Peyer's patch (tissue), 4 donors: Measurements from ENCODE around the gene GOLGA8H. TPM values are rescaled to one million over a fixed set of nuclear protein-coding genes. Genes with fewer than 3 reads are reported as not detected.
A peak's percentile ranks its signal among the peaks of the same experiment; 100 is the strongest.
"Not testable (repeated sequence)": the region's sequence is repeated elsewhere in the genome, so short reads cannot be mapped to it uniquely, and the experiment has no call there.

Experiments
- DNase-seq, 3 donors: peaks; one replicate each; pipeline ENCODE4 v3.0.0-alpha.2; 2017 to 2019
- H3K27ac ChIP-seq, 4 donors: fragments of 200-600 bp; sonication (generic); one replicate each; pipeline ENCODE4 v1.5.1; 2016 to 2019
- H3K27me3 ChIP-seq, 2 donors: fragments of 200-600 bp; sonication (generic); one replicate each; pipeline ENCODE4 v1.5.1; 2019
- H3K36me3 ChIP-seq, 3 donors: fragments of 200-600 bp; sonication (generic); one replicate each; pipeline ENCODE4 v1.5.1; 2016 to 2019
- H3K4me1 ChIP-seq, 4 donors: fragments of 200-600 bp; sonication (generic); one replicate each; pipeline ENCODE4 v1.5.1; 2016 to 2019
- H3K4me3 ChIP-seq, 4 donors: fragments of 200-600 bp; sonication (generic); 1 replicate in 3 of 4; 2 replicates in 1 of 4; pipeline ENCODE4 v1.5.1; 2016 to 2019; ENCODE audit warnings: mild to moderate bottlenecking in 1 of 4
- H3K9me3 ChIP-seq, 4 donors: fragments of 200-600 bp; sonication (generic); one replicate each; pipeline ENCODE4 v1.5.1; 2016 to 2019; ENCODE audit warnings: mild to moderate bottlenecking in 1 of 4
- CTCF ChIP-seq, 6 experiments: fragments of 450-650 bp in 4 of 6; fragments of 200-600 bp in 2 of 6; sonication (generic) in 1 of 6; IDR thresholded peaks; one replicate each; pipeline ENCODE4 v1.5.1; 2017 to 2019; ENCODE audit warnings: antibody characterized with exemption in 6 of 6, mild to moderate bottlenecking in 3 of 6, moderate library complexity in 1 of 6
- POLR2A ChIP-seq, 2 donors: fragments of 450-650 bp; IDR thresholded peaks; one replicate each; pipeline ENCODE4 v1.5.1; 2017; ENCODE audit warnings: antibody characterized with exemption in 2 of 2, mild to moderate bottlenecking in 2 of 2, moderate library complexity in 2 of 2
- small RNA-seq, 2 donors: library from RNA; depleted of rRNA; stranded (forward); fragments of <200 nt; gene quantifications; one replicate each; pipeline ENCODE3, GENCODE V24; 2016
- total RNA-seq, 4 donors: library from RNA; depleted of rRNA; stranded (reverse); fragments of >200 nt; gene quantifications; one replicate each; pipeline ENCODE4 v1.1.0, GENCODE V29; 2016

The GOLGA8H gene
- total RNA-seq, 4 donors from 2014 or later, result 0.54 to 2.5 TPM; not detected in 2

GRCh38 chr15:30650012-30650929, 46.4 kb downstream of the GOLGA8H start:
- no peaks in the 10 kb centered on the region for H3K27me3 ChIP-seq
- no peaks in the 10 kb centered on the region for H3K9me3 ChIP-seq
- no peak overlapping the region for H3K27ac ChIP-seq
- no peaks in the 10 kb centered on the region for H3K4me1 ChIP-seq
- no peak overlapping the region for H3K4me3 ChIP-seq
- no peak for TF ChIP-seq CTCF (IDR thresholded peaks at IDR 0.05)
- no peak for TF ChIP-seq POLR2A (IDR thresholded peaks at IDR 0.05)
- no peaks in the 10 kb centered on the region for H3K36me3 ChIP-seq
- no peak for DNase-seq

- H3K36me3 ChIP-seq, H3K4me1 ChIP-seq, H3K4me3 ChIP-seq, DNase-seq, H3K9me3 ChIP-seq, H3K27me3 ChIP-seq, H3K27ac ChIP-seq: not testable (repeated sequence)
- TF ChIP-seq CTCF (IDR thresholded peaks at IDR 0.05), result peak in 5 of 6 experiments; percentile 24 to 61 (median 49)
Measured at GRCh38 chr15:30661154-30661553, 57.3 kb downstream of the GOLGA8H start.

Small RNA genes lying within 50 kb of the gene (small RNA-seq; reads per million reads assigned to genes)
- 0 reads per million in 2 donors for gene RF00096
- 0 reads per million in 2 donors for gene RN7SL628P
- 0 reads per million in 2 donors for gene RN7SL796P

Other genes starting within 250 kb of the GOLGA8H start
- 1 to 10 TPM in 3 of 4 donors, not detected in 1; 3.2 to 4.0 (median 4.0) TPM for gene CHRFAM7A, start 210.5 kb upstream of the GOLGA8H start, total RNA-seq
- 10 to 100 TPM in 1 of 4 donors, 1 to 10 TPM in 3; 4.2 to 36.3 (median 4.9) TPM for gene GOLGA8R, start 189.8 kb upstream of the GOLGA8H start, total RNA-seq
- gene GOLGA8Q, start 52.0 kb upstream of the GOLGA8H start, total RNA-seq, result 1 to 10 TPM in 3 of 4 donors, not detected in 1; 1.3 to 5.1 (median 1.7) TPM